ENCODE data around the gene IL17REL.

DNA sequence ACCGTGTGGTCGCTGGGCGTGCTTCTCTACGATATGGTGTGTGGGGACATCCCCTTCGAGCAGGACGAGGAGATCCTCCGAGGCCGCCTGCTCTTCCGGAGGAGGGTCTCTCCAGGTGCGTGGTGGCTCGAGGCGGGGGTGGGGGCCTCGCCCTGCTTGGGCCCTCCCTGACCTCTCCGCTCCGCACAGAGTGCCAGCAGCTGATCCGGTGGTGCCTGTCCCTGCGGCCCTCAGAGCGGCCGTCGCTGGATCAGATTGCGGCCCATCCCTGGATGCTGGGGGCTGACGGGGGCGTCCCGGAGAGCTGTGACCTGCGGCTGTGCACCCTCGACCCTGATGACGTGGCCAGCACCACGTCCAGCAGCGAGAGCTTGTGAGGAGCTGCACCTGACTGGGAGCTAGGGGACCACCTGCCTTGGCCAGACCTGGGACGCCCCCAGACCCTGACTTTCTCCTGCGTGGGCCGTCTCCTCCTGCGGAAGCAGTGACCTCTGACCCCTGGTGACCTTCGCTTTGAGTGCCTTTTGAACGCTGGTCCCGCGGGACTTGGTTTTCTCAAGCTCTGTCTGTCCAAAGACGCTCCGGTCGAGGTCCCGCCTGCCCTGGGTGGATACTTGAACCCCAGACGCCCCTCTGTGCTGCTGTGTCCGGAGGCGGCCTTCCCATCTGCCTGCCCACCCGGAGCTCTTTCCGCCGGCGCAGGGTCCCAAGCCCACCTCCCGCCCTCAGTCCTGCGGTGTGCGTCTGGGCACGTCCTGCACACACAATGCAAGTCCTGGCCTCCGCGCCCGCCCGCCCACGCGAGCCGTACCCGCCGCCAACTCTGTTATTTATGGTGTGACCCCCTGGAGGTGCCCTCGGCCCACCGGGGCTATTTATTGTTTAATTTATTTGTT, 49.6 kb downstream of the IL17REL start:
- TF ChIP-seq CTCF (CRISPR knock-in tag; IDR thresholded peaks at IDR 0.05) (0 out of 2 replicates have a peak, but pooled peaks have one; percentile 1), ESRRA (CRISPR knock-in tag; IDR thresholded peaks at IDR 0.05; ENCODE audit: low read depth) (peak; percentile 50; the same call in 1 of the 2 replicates), ZNF274 (CRISPR knock-in tag; IDR thresholded peaks at IDR 0.05) (no peak), MYNN (CRISPR knock-in tag; IDR thresholded peaks at IDR 0.05; ENCODE audit: low read depth) (no peak), REST (IDR thresholded peaks at IDR 0.05; ENCODE audit: borderline replicate concordance in 1 of 2, low read depth in 1 of 2, low read length in 2 of 2) (no peak), ZFP36L1 (CRISPR knock-in tag; IDR thresholded peaks at IDR 0.05) (no peak), CHD2 (IDR thresholded peaks at IDR 0.05; ENCODE audit: low read depth, low read length) (no peak), ZNF569 (CRISPR knock-in tag; IDR thresholded peaks at IDR 0.05; ENCODE audit: borderline replicate concordance) (no peak), ZNF124 (CRISPR knock-in tag; IDR thresholded peaks at IDR 0.05) (no peak), ZZZ3 (CRISPR knock-in tag; IDR thresholded peaks at IDR 0.05; ENCODE audit: borderline replicate concordance) (no peak), POLR2AphosphoS5 (IDR thresholded peaks at IDR 0.05; ENCODE audit: low read depth, low read length) (no peak), POLR2A (IDR thresholded peaks at IDR 0.05; ENCODE audit: insufficient read depth in 1 of 2, low read depth in 2 of 2, low read length in 2 of 2) (peak in 1 of 2 experiments; percentile 4; a peak in 1 of 4 replicates)
- TF ChIP-seq, protein P1, sequence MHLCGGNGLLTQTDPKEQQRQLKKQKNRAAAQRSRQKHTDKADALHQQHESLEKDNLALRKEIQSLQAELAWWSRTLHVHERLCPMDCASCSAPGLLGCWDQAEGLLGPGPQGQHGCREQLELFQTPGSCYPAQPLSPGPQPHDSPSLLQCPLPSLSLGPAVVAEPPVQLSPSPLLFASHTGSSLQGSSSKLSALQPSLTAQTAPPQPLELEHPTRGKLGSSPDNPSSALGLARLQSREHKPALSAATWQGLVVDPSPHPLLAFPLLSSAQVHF (CRISPR knock-in tag; IDR thresholded peaks at IDR 0.05), result no peak
- TF ChIP-seq, protein P2, sequence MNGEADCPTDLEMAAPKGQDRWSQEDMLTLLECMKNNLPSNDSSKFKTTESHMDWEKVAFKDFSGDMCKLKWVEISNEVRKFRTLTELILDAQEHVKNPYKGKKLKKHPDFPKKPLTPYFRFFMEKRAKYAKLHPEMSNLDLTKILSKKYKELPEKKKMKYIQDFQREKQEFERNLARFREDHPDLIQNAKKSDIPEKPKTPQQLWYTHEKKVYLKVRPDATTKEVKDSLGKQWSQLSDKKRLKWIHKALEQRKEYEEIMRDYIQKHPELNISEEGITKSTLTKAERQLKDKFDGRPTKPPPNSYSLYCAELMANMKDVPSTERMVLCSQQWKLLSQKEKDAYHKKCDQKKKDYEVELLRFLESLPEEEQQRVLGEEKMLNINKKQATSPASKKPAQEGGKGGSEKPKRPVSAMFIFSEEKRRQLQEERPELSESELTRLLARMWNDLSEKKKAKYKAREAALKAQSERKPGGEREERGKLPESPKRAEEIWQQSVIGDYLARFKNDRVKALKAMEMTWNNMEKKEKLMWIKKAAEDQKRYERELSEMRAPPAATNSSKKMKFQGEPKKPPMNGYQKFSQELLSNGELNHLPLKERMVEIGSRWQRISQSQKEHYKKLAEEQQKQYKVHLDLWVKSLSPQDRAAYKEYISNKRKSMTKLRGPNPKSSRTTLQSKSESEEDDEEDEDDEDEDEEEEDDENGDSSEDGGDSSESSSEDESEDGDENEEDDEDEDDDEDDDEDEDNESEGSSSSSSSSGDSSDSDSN (CRISPR knock-in tag; IDR thresholded peaks at IDR 0.05), result peak; percentile 29; the same call in 1 of the 2 replicates

Measured in HepG2 (cell line).